ENCODE results near the gene CENATAC.

- TF ChIP-seq ZNF274 (IDR thresholded peaks at IDR 0.05; ENCODE audit: low read depth, low read length), result no peak
- no peak for TF ChIP-seq YY1 (IDR thresholded peaks at IDR 0.05; ENCODE audit: insufficient read depth, insufficient read length)
- no peak for TF ChIP-seq SUZ12 (IDR thresholded peaks at IDR 0.05; ENCODE audit: extremely low read depth, insufficient read depth, insufficient read length)
Measured at GRCh38 chr11:119052163-119052814, 54.4 kb downstream of the CENATAC start.
